GM19193 (cell line): ENCODE data around the gene SCARB1.

ENCODE experiments used
- POLR2A ChIP-seq: IDR thresholded peaks from 4 replicates; pipeline ENCODE4 v1.6.1; 2011; ENCODE audit not compliant: insufficient read depth, insufficient read length; ENCODE audit errors: extremely low read depth

The SCARB1 gene

GRCh38 chr12:124853781-124854636 lies 9.7 kb downstream of the SCARB1 start:
- TF ChIP-seq POLR2A: peak; percentile 18

DNA sequence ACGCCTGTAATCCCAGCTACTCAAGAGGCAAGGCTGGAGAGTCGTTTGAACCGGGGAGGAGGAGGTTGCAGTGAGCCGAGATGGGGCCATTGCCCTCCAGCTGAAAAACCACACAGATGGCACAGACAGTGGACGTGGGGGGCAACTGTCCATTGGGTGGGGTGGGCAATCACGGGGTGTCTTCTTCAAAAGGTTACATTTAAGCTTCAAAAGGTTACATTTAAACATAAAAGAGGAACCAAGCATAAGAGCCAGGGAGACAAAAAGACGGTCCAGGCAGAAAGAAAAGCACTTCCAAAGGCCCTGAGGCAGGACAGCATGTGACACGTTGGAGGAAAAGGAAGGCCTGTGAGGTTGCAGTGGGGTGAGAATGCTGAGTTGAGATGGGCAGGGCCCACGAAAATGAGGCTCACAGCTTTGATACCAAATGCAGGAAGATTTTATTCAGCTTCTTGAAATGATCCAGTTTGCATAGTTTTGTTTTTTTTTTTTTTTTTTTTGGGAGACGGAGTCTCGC lies 10.7 kb downstream of the SCARB1 start:
- no peak for TF ChIP-seq POLR2A

GRCh38 chr12:124852329-124852831 lies 11.3 kb downstream of the SCARB1 start:
- TF ChIP-seq POLR2A: no peak

DNA sequence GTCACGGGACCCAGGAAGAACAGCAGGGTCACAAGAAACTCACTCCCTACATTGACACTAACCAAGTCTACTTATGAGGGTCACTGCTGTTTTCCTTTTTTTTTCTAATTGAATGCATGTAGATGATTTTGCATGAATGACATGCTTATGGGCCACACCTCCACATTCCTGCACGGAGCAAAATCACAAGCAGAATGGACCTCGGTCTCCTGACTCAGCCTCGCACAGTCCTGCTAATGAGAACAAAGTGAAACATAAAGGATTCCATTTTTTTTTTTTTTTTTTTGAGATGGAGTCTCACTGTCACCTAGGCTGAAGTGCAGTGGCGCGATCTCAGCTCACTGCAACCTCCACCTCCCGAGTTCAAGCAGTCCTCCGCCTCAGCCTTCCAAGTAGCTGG lies 12.3 kb downstream of the SCARB1 start:
- TF ChIP-seq POLR2A: no peak

DNA sequence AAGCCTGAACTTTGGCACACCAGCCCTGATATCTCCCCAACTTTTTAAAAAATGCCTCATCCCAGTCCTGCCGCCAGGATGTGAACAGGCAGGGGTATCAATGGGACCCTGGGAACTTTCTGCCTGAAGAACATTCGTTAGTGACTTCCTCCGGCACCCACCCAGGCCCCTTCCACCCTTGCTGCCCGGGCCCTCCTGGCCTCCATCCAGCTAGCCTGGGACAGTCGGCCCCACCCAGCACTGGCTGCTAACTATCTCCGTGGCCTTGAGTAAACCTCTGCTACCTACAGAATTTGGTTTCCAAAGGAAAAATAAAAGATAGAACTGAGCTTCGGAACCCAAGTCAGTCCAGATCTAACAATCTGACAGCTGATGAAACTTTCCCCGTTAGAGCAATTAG lies 14.3 kb downstream of the SCARB1 start:
- TF ChIP-seq POLR2A: no peak

DNA sequence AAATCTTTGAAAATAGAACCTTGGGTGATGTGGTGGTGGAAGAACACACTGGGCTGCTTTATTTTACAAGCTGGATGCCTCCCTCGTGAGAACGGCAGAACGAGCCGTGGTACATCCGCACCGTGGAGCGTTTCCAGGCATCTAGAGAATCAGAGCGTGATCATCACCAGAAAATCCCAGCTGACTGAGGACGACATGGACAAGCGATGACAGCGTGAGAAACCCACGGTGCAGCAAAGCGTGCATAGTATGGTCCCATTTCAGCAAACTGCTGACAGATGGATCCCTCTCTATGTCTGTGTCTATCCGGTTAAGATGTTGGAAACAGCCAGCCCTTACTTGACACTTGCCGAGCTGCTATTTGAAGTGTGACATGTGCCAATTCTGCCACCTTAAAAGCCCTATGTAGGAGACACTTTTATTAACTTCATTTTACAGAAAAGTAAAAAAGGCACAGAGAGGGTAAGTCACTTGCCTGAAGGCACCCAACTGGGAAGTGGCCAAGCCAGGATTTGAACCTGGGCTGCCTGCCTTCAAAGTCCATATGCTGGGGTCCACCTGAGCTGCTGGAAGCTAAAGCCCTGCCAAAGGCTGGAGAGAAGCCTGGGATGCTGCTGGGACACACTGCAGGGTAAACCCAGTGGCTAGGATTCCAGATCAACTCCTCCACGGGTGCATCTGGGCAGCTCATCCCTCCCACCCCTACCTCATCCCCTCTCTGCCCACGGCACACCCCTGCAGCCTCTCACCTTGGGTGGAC lies 14.9 kb downstream of the SCARB1 start:
- no peak for TF ChIP-seq POLR2A

- TF ChIP-seq POLR2A: no peak
These were observed 16.3 kb downstream of the SCARB1 start for GRCh38 chr12:124847113-124848074.

GRCh38 chr12:124844411-124845397 lies 19.0 kb downstream of the SCARB1 start:
- TF ChIP-seq POLR2A: no peak

DNA sequence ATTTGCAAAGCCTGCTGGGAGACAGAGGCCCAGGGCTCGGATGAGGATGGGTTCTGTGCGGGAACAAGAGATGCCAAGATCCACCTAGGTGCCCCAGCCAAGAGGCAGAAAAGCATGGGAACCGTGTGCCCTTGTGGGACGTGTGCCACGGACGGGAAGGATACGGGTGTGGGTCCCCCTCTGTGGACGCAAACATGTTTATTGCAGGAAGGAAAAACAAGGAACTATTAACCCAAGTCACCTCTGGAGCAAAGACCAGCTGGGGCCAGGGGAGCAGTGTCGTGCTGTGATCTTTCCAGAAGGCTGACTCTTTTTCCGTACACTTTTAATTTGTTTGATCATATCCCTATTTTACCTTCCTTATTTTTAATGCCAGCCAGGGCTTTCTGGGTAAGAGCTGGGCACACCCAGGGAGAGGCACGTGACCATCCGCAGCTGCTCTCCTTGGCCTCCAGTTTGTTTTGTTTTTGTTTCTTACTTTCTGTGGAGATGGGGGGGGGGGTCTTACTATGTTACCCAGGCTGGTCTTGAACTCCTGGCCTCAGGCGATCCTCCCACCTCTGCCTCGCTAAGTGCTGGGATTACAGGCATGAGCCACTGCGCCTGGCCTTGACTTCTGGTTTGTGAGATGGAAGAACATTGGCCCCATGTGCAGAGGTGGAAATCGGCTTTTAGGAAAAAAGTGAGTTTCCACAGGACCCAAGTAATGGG lies 20.7 kb downstream of the SCARB1 start:
- TF ChIP-seq POLR2A: no peak

DNA sequence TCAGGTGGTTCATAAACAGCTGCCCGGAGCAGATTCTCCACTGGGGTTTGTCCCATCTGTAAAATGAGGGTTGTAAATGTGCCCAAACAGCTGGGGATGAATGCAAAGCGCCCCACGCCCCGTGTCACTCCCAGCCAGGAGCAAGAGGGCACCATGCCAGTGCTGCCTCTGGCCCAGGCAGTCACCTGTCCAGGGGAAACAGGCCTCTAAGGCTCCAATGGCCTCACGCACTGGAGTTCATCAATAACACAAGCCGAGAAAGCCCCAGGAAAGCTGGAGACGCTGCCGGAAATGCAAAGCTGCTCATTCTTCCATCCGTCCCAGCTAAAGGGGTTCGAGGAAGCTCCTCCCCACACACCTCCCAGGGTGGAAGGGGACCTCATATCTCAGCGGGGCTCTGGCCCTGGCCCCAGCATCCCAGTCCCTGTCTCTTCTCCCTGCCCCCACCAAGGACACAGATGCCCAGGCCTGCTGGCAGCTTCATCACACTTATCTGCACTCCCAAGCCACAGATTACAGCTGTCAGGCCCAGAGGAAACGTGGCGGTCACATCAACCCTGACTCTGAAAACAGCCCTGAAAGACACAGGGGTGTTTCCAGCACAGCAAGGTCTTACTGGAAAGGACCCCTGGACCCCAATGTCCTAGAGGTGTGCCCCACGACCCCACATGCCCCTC lies 21.5 kb downstream of the SCARB1 start:
- TF ChIP-seq POLR2A: no peak

- TF ChIP-seq POLR2A: no peak
These were observed 22.1 kb downstream of the SCARB1 start for GRCh38 chr12:124841558-124841945.
